ENCODE data around the gene GABBR1.

GABBR1 gene

GRCh38 chr6:29647927-29648642 is 15.1 kb upstream of the GABBR1 start:
- no peaks in the 10 kb centered on the region for H3K36me3 ChIP-seq (ENCODE audit: insufficient read depth, low read length)
- H3K9me3 ChIP-seq (ENCODE audit: low read length): no peaks in the 10 kb centered on the region
- H3K4me3 ChIP-seq (ENCODE audit: low read length): no peak overlapping the region
- H3K27me3 ChIP-seq (ENCODE audit: insufficient read depth, low read length): no peaks in the 10 kb centered on the region
- H3K4me1 ChIP-seq (ENCODE audit: insufficient read depth, low read length): no peaks in the 10 kb centered on the region
- no peak overlapping the region for H2AFZ ChIP-seq (ENCODE audit: low read depth, low read length)

GRCh38 chr6:29641430-29642148 is 8.6 kb upstream of the GABBR1 start:
- H3K4me1 ChIP-seq (ENCODE audit: insufficient read depth, low read length): no peaks in the 10 kb centered on the region
- H3K4me3 ChIP-seq (ENCODE audit: low read length): no peak overlapping the region
- H3K9me3 ChIP-seq (ENCODE audit: low read length): no peaks in the 10 kb centered on the region
- H2AFZ ChIP-seq (ENCODE audit: low read depth, low read length): no peak overlapping the region
- H3K27me3 ChIP-seq (ENCODE audit: insufficient read depth, low read length): no peaks in the 10 kb centered on the region
- H3K36me3 ChIP-seq (ENCODE audit: insufficient read depth, low read length): no peaks in the 10 kb centered on the region

- H3K4me1 ChIP-seq (ENCODE audit: insufficient read depth, low read length): peaks cover 3% of the 10 kb centered on the region
- no peaks in the 10 kb centered on the region for H3K27me3 ChIP-seq (ENCODE audit: insufficient read depth, low read length)
- no peaks in the 10 kb centered on the region for H3K36me3 ChIP-seq (ENCODE audit: insufficient read depth, low read length)
- no peaks in the 10 kb centered on the region for H3K9me3 ChIP-seq (ENCODE audit: low read length)
- H2AFZ ChIP-seq (ENCODE audit: low read depth, low read length): no peak overlapping the region
- H3K4me3 ChIP-seq (ENCODE audit: low read length): no peak overlapping the region
Observed at GRCh38 chr6:29637247-29637646, 4.3 kb upstream of the GABBR1 start.

- H3K4me1 ChIP-seq (ENCODE audit: insufficient read depth, low read length): peaks cover 22% of the 10 kb centered on the region
- H3K4me3 ChIP-seq (ENCODE audit: low read length): peak overlapping the region; percentile 58
- H3K36me3 ChIP-seq (ENCODE audit: insufficient read depth, low read length): no peaks in the 10 kb centered on the region
- H3K27me3 ChIP-seq (ENCODE audit: insufficient read depth, low read length): no peaks in the 10 kb centered on the region
- peak overlapping the region; percentile 88 for H2AFZ ChIP-seq (ENCODE audit: low read depth, low read length)
- no peaks in the 10 kb centered on the region for H3K9me3 ChIP-seq (ENCODE audit: low read length)
Observed at GRCh38 chr6:29633534-29633905, 537 bp upstream of the GABBR1 start.

- Histone ChIP-seq H3K4me3 (ENCODE audit: low read length) (peak overlapping the region; percentile 58), H2AFZ (ENCODE audit: low read depth, low read length) (peak overlapping the region; percentile 88), H3K4me1 (ENCODE audit: insufficient read depth, low read length) (peaks cover 26% of the 10 kb centered on the region), H3K27me3 (ENCODE audit: insufficient read depth, low read length) (no peaks in the 10 kb centered on the region), H3K36me3 (ENCODE audit: insufficient read depth, low read length) (no peaks in the 10 kb centered on the region), H3K9me3 (ENCODE audit: low read length) (no peaks in the 10 kb centered on the region)
Observed at GRCh38 chr6:29631860-29632731, 887 bp downstream of the GABBR1 start.

GRCh38 chr6:29631209-29631810 is 1.7 kb downstream of the GABBR1 start:
- Histone ChIP-seq H3K36me3 (ENCODE audit: insufficient read depth, low read length) (no peaks in the 10 kb centered on the region), H3K4me1 (ENCODE audit: insufficient read depth, low read length) (peaks cover 30% of the 10 kb centered on the region), H2AFZ (ENCODE audit: low read depth, low read length) (no peak overlapping the region), H3K9me3 (ENCODE audit: low read length) (no peaks in the 10 kb centered on the region), H3K27me3 (ENCODE audit: insufficient read depth, low read length) (no peaks in the 10 kb centered on the region), H3K4me3 (ENCODE audit: low read length) (peak overlapping the region; percentile 58)

GRCh38 chr6:29630315-29630714 is 2.7 kb downstream of the GABBR1 start:
- Histone ChIP-seq H3K27me3 (ENCODE audit: insufficient read depth, low read length) (no peaks in the 10 kb centered on the region), H3K36me3 (ENCODE audit: insufficient read depth, low read length) (no peaks in the 10 kb centered on the region), H2AFZ (ENCODE audit: low read depth, low read length) (no peak overlapping the region), H3K9me3 (ENCODE audit: low read length) (no peaks in the 10 kb centered on the region), H3K4me1 (ENCODE audit: insufficient read depth, low read length) (peaks cover 36% of the 10 kb centered on the region), H3K4me3 (ENCODE audit: low read length) (no peak overlapping the region)

GRCh38 chr6:29629571-29629970 is 3.4 kb downstream of the GABBR1 start:
- Histone ChIP-seq H3K9me3 (ENCODE audit: low read length) (no peaks in the 10 kb centered on the region), H3K4me3 (ENCODE audit: low read length) (no peak overlapping the region), H3K36me3 (ENCODE audit: insufficient read depth, low read length) (no peaks in the 10 kb centered on the region), H3K4me1 (ENCODE audit: insufficient read depth, low read length) (peaks cover 44% of the 10 kb centered on the region), H2AFZ (ENCODE audit: low read depth, low read length) (no peak overlapping the region), H3K27me3 (ENCODE audit: insufficient read depth, low read length) (no peaks in the 10 kb centered on the region)

- Histone ChIP-seq H3K36me3 (ENCODE audit: insufficient read depth, low read length) (no peaks in the 10 kb centered on the region), H3K27me3 (ENCODE audit: insufficient read depth, low read length) (no peaks in the 10 kb centered on the region), H3K9me3 (ENCODE audit: low read length) (no peaks in the 10 kb centered on the region), H3K4me1 (ENCODE audit: insufficient read depth, low read length) (peaks cover 50% of the 10 kb centered on the region), H2AFZ (ENCODE audit: low read depth, low read length) (no peak overlapping the region), H3K4me3 (ENCODE audit: low read length) (peak overlapping the region; percentile 38)
Observed at GRCh38 chr6:29628419-29629281, 4.3 kb downstream of the GABBR1 start.

- Histone ChIP-seq H3K4me3 (ENCODE audit: low read length) (peak overlapping the region; percentile 38), H3K27me3 (ENCODE audit: insufficient read depth, low read length) (no peaks in the 10 kb centered on the region), H3K4me1 (ENCODE audit: insufficient read depth, low read length) (peaks cover 57% of the 10 kb centered on the region), H2AFZ (ENCODE audit: low read depth, low read length) (no peak overlapping the region), H3K9me3 (ENCODE audit: low read length) (no peaks in the 10 kb centered on the region), H3K36me3 (ENCODE audit: insufficient read depth, low read length) (peaks cover 4% of the 10 kb centered on the region)
Observed at GRCh38 chr6:29627755-29628418, 5.1 kb downstream of the GABBR1 start.

GRCh38 chr6:29626948-29627754 is 5.8 kb downstream of the GABBR1 start:
- H3K4me1 ChIP-seq (ENCODE audit: insufficient read depth, low read length): peaks cover 64% of the 10 kb centered on the region
- no peaks in the 10 kb centered on the region for H3K9me3 ChIP-seq (ENCODE audit: low read length)
- no peaks in the 10 kb centered on the region for H3K27me3 ChIP-seq (ENCODE audit: insufficient read depth, low read length)
- no peak overlapping the region for H2AFZ ChIP-seq (ENCODE audit: low read depth, low read length)
- peak overlapping the region; percentile 34 for H3K4me3 ChIP-seq (ENCODE audit: low read length)
- peaks cover 11% of the 10 kb centered on the region for H3K36me3 ChIP-seq (ENCODE audit: insufficient read depth, low read length)
